ENCODE measurements around the gene RPP25. TPM values are rescaled to one million over a fixed set of nuclear protein-coding genes. Genes with fewer than 3 reads are reported as not detected.

The RPP25 gene
- total RNA-seq, 1 experiment from 2014 or later: not detected

GRCh38 chr15:74994685-74995084, 38.1 kb upstream of the RPP25 start:
- intact Hi-C loops (cut with micrococcal nuclease): no loop called here
- BruUV-seq (replicated peaks): no TSS peak
- Mint-ChIP-seq H3K36me3 (ENCODE audit: insufficient read depth, unreplicated experiment) (no peaks in the 10 kb centered on the region), H3K27ac (ENCODE audit: low read depth, unreplicated experiment) (no peak overlapping the region), H3K9me3 (ENCODE audit: unreplicated experiment) (no peaks in the 10 kb centered on the region), H3K4me1 (ENCODE audit: insufficient read depth, unreplicated experiment) (peaks cover 11% of the 10 kb centered on the region), H3K27me3 (ENCODE audit: insufficient read depth, unreplicated experiment) (peaks cover 64% of the 10 kb centered on the region), H3K4me3 (ENCODE audit: unreplicated experiment) (peak overlapping the region; percentile 67)
- no peak for TF ChIP-seq CTCF (IDR thresholded peaks at IDR 0.05; ENCODE audit: unreplicated experiment)
- ChIA-PET CTCF (interaction anchor here (0.6 to 0.7 kb wide), 3 partner anchors 223 to 882 kb away, joined by 3 to 4 read pairs (median 3); partner anchors contain the start of gene SNX33), POLR2A (interaction anchor here (0.6 to 1.4 kb wide), 5 partner anchors 16 to 374 kb away, joined by 3 to 10 read pairs (median 4); partner anchors contain the start of genes MAN2C1 and PPCDC)
- no peak for DNase-seq (ENCODE audit: unreplicated experiment)

GRCh38 chr15:74994236-74994635, 37.7 kb upstream of the RPP25 start:
- H3K4me1 Mint-ChIP-seq (ENCODE audit: insufficient read depth, unreplicated experiment): peaks cover 11% of the 10 kb centered on the region
- ChIA-PET POLR2A (interaction anchor here (1.0 to 1.4 kb wide), 2 partner anchors 16 to 29 kb away, joined by 4 to 10 read pairs; partner anchors contain the start of gene PPCDC), CTCF (interaction anchor here (0.6 to 0.7 kb wide), 2 partner anchors 223 to 654 kb away, joined by 3 to 4 read pairs; partner anchors contain the start of gene SNX33)
- peaks cover 64% of the 10 kb centered on the region for H3K27me3 Mint-ChIP-seq (ENCODE audit: insufficient read depth, unreplicated experiment)
- BruUV-seq (replicated peaks): no TSS peak
- H3K27ac Mint-ChIP-seq (ENCODE audit: low read depth, unreplicated experiment): no peak overlapping the region
- intact Hi-C loops (cut with micrococcal nuclease): no loop called here
- no peaks in the 10 kb centered on the region for H3K36me3 Mint-ChIP-seq (ENCODE audit: insufficient read depth, unreplicated experiment)
- DNase-seq (ENCODE audit: unreplicated experiment): no peak
- TF ChIP-seq CTCF (IDR thresholded peaks at IDR 0.05; ENCODE audit: unreplicated experiment): no peak
- H3K4me3 Mint-ChIP-seq (ENCODE audit: unreplicated experiment): no peak overlapping the region
- H3K9me3 Mint-ChIP-seq (ENCODE audit: unreplicated experiment): no peaks in the 10 kb centered on the region

- peaks cover 11% of the 10 kb centered on the region for H3K4me1 Mint-ChIP-seq (ENCODE audit: insufficient read depth, unreplicated experiment)
- ChIA-PET POLR2A (no interaction called here), CTCF (interaction anchor here (1.0 kb wide), 1 partner anchor 36 kb away, joined by 3 read pairs; no protein-coding TSS in a partner anchor)
- no peak overlapping the region for H3K27ac Mint-ChIP-seq (ENCODE audit: low read depth, unreplicated experiment)
- peaks cover 56% of the 10 kb centered on the region for H3K27me3 Mint-ChIP-seq (ENCODE audit: insufficient read depth, unreplicated experiment)
- H3K9me3 Mint-ChIP-seq (ENCODE audit: unreplicated experiment): no peaks in the 10 kb centered on the region
- no peak for TF ChIP-seq CTCF (IDR thresholded peaks at IDR 0.05; ENCODE audit: unreplicated experiment)
- intact Hi-C loops (cut with micrococcal nuclease): no loop called here
- DNase-seq (ENCODE audit: unreplicated experiment): no peak
- H3K36me3 Mint-ChIP-seq (ENCODE audit: insufficient read depth, unreplicated experiment): no peaks in the 10 kb centered on the region
- BruUV-seq (replicated peaks): no TSS peak
- H3K4me3 Mint-ChIP-seq (ENCODE audit: unreplicated experiment): no peak overlapping the region
Observed at GRCh38 chr15:74992619-74993018, 36.0 kb upstream of the RPP25 start.

- Mint-ChIP-seq H3K27me3 (ENCODE audit: insufficient read depth, unreplicated experiment) (peaks cover 51% of the 10 kb centered on the region), H3K27ac (ENCODE audit: low read depth, unreplicated experiment) (no peak overlapping the region), H3K4me3 (ENCODE audit: unreplicated experiment) (no peak overlapping the region), H3K9me3 (ENCODE audit: unreplicated experiment) (no peaks in the 10 kb centered on the region), H3K4me1 (ENCODE audit: insufficient read depth, unreplicated experiment) (peaks cover 1% of the 10 kb centered on the region), H3K36me3 (ENCODE audit: insufficient read depth, unreplicated experiment) (no peaks in the 10 kb centered on the region)
- intact Hi-C loops (cut with micrococcal nuclease): no loop called here
- POLR2A ChIA-PET: no interaction called here
- BruUV-seq (replicated peaks): no TSS peak
- no peak for DNase-seq (ENCODE audit: unreplicated experiment)
- CTCF ChIA-PET: interaction anchor here (0.7 to 1.5 kb wide), 3 partner anchors 14 to 128 kb away, joined by 3 read pairs; no protein-coding TSS in a partner anchor
- TF ChIP-seq CTCF (IDR thresholded peaks at IDR 0.05; ENCODE audit: unreplicated experiment): no peak
Observed at GRCh38 chr15:74989527-74989926, 33.0 kb upstream of the RPP25 start.

Measured in MCF 10A (cell line).